Astrocyte of the cerebellum (primary cell): Measurements from ENCODE around the gene HOXA7.
A peak's percentile ranks its signal among the peaks of the same experiment; 100 is the strongest.

Experiments
- DNase-seq: peaks from one replicate; pipeline ENCODE4 v3.0.0-alpha.2; 2011; ENCODE audit warnings: low read depth
- H3K4me3 ChIP-seq: 2 replicates; pipeline ENCODE4 v1.5.1; 2011; ENCODE audit warnings: mild to moderate bottlenecking, low read depth, low read length, moderate library complexity
- in situ Hi-C: cut with HindIII; loops from 2 replicates; pipeline ENCODE4 v1.10.0; 2017; ENCODE audit warnings: low sequenced_read_pairs
- TF ChIP-seq, protein P1 (sequence below): IDR thresholded peaks from 2 replicates; pipeline ENCODE4 v1.5.1; 2012; ENCODE audit warnings: low read length, low read depth, moderate library complexity, mild to moderate bottlenecking; ENCODE audit errors: missing control alignments

HOXA7 gene

DNA sequence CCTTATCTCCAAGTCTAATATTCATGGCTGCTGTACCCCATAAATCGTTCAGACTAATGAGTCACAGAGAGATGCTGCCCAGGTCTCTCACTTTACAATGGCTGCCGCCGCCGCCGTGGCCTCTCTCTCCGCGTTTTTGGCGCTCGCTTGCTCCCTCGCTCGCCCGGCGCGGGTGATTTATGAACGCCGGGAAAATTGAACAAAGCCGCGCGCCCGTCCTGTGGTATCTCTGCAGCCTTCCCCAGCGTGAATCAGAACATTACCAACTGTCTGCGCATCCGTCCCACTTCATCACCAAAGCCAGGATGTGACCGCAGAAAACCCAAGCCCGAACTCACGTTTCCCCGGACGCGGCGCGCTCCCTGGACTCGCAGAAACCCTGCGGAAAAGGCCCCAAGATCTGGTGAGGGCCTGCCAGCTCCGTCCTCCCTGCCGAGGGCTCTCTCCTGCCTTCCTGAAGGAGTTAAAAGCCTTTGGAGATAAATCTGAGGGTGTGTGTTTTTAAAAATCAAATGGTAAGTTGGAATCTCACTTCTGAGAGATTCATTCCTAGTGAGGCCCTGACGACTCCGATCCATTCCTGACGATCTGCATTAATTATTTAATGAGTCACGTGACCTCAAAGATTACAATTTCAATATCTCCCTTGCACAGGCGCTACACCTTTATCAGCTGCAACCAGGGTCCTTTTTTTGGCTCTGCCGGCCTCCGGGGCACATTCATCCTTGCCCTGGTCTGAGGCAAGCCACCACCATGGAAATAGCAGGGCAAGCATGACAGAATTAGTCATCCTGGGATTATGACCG lies 32.2 kb downstream of the HOXA7 start:
- TF ChIP-seq, protein P1, sequence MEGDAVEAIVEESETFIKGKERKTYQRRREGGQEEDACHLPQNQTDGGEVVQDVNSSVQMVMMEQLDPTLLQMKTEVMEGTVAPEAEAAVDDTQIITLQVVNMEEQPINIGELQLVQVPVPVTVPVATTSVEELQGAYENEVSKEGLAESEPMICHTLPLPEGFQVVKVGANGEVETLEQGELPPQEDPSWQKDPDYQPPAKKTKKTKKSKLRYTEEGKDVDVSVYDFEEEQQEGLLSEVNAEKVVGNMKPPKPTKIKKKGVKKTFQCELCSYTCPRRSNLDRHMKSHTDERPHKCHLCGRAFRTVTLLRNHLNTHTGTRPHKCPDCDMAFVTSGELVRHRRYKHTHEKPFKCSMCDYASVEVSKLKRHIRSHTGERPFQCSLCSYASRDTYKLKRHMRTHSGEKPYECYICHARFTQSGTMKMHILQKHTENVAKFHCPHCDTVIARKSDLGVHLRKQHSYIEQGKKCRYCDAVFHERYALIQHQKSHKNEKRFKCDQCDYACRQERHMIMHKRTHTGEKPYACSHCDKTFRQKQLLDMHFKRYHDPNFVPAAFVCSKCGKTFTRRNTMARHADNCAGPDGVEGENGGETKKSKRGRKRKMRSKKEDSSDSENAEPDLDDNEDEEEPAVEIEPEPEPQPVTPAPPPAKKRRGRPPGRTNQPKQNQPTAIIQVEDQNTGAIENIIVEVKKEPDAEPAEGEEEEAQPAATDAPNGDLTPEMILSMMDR = no peak
- in situ Hi-C loops = no loop called here
- H3K4me3 ChIP-seq = peak overlapping the region; percentile 50
- DNase-seq = peak; percentile 86

DNA sequence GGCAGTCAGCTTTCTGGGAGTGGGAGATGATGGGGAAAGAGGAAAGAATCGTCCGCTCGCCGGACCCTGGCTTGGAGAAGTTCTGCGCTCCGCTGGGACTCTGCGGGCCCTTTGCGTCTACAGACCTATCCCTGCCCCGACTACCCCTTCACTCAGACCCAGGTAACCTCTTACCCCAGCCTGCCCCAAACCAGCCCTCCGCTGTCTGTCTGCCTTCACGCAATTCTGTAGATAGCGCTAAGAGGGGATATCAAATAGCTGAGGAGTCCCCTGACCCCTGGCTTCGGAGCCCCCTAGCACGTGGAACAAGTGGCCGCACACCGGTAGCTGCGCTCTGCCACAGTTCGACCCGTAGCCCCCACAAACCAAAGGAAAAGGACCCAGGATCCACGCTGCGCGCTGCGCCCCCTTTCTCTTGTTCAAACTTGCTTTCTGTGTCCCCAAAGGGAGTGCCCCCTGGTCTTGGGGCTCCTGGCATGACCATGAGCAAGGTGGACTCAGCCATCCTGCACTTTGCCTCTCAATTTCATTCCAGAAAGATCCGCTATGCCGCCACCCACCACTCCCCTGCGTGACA lies 32.9 kb downstream of the HOXA7 start:
- in situ Hi-C loops = no loop called here
- TF ChIP-seq, protein P1 = no peak
- H3K4me3 ChIP-seq = peak overlapping the region; percentile 50
- DNase-seq = no peak

DNA sequence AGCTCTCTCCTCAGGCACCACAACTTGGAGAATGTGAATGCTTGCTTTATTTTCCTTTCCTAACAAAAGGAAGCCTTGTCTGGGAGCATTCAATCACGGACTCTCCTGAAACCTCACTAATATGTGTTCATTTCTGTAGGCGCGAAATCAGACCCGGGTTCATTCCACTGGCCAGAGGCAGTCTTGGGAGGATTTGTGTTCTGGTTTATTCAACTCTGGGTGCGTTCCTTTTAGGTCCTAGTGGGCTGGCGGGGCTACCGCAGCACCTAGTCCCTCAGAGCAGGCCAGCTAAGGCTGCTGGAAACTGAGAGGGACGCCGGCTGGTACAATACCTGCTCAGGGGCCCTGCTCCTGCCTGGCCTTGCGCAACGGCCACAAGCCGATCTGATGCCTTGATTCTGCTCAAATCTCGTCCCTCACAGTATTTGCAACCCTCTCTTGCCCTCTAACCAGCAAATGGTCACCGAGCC lies 33.4 kb downstream of the HOXA7 start:
- TF ChIP-seq, protein P1 = no peak
- in situ Hi-C loops = no loop called here
- no peak for DNase-seq
- peak overlapping the region; percentile 50 for H3K4me3 ChIP-seq

DNA sequence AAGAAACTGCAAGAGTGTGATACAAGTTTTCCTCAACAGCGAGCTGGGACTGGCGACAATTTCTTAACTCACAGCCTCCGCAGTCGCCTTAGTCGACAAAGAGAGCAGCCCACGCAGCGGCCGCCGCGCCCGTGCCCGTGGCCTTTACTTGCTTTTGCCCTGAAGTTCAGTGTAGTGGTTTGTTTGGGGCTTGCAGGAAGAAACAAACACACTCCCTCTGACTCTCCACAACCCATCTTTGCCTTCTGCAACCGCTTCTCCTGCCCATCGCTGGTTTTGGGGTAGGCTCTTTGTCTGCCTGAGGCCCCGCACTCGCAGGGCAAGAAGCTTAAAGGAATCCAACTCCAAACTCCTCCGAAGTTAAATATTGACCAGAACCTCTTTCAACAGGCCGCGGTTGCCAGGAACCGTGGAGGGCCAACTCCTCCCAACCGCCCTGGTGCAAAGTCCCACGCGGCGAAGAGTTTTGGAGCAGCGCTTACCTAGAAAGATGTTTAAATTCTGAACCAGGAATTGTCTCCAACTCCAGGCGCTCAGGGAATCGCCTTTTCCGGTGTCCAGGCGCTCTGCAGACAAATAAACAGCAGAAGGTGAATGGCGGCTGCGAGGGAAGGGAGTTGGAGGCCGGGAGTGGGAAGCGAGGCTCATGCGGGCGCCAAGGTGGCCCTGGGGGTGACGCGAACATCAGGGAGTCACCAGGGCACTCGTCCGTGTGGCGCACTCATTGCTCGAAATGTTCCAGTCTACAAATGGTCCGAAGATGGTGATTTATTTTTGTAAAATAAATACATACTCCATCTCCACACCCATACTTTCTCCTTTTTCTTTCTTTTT lies 34.2 kb downstream of the HOXA7 start:
- DNase-seq = no peak
- in situ Hi-C loops = no loop called here
- peak overlapping the region; percentile 50 for H3K4me3 ChIP-seq
- TF ChIP-seq, protein P1 = no peak

DNA sequence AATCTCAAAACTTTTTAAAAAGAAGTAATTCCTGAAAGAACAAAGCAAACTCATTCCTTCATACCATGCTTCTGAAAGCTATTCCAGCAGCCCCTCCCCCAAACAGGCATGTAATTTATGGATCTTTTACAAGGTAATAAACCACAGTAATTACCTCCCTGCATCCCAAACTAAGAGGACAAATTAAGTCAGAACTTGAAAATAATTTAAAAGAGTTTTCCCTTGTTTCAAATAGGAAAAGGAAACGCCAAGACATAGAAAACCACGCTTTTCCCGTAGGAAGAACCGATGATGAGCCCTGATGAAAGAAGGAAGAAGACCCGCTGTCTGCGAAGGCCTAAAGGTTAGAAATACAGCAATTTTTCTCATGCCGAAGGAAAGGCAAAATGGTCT lies 34.8 kb downstream of the HOXA7 start:
- TF ChIP-seq, protein P1 = no peak
- in situ Hi-C loops = no loop called here

DNA sequence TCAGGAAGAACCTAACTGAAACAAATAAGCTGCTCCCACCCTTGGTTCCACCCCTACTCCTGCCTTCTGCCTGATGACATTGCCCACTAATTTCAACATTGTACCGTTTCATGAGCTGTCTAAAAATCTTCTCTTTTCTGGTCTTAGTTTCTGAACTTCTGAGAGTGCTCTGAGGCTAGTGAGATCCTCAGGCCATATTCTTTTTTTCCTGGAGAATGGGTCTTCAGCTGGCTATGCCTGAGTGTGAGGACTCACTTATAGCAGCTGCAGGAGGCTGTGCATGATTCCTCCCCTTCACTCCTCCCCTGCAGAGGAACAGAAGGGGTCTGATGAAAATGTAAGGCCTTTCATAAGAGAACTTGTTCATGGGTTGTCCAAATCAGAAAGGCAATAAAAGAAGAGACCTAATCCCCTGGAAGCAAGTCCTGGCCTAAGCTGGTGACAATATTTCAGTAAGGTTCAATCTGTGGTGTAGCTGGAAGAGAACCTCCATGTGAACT lies 37.0 kb downstream of the HOXA7 start:
- DNase-seq = no peak
- H3K4me3 ChIP-seq = no peak overlapping the region
- TF ChIP-seq, protein P1 = no peak
- in situ Hi-C loops = loop anchor here (5.0 kb wide), 1 partner anchor 267 kb away; no protein-coding TSS in a partner anchor

More for the DNA sequence above, 34.8 kb downstream of the HOXA7 start:
- peak overlapping the region; percentile 50 for H3K4me3 ChIP-seq
- DNase-seq = no peak
